CD4-positive, alpha-beta T cell treated with Interferon alpha-2 for 1 hour (primary cell): ENCODE data around the gene KRTAP4-16.
A peak's percentile ranks its signal among the peaks of the same experiment; 100 is the strongest.
"Not testable (repeated sequence)": the region's sequence is repeated elsewhere in the genome, so short reads cannot be mapped to it uniquely, and the experiment has no call there.

Experiments
- DNase-seq, 2 donors: peaks; one replicate each; pipeline ENCODE4 v3.0.0-alpha.2; 2020 to 2022

The KRTAP4-16 gene

DNA sequence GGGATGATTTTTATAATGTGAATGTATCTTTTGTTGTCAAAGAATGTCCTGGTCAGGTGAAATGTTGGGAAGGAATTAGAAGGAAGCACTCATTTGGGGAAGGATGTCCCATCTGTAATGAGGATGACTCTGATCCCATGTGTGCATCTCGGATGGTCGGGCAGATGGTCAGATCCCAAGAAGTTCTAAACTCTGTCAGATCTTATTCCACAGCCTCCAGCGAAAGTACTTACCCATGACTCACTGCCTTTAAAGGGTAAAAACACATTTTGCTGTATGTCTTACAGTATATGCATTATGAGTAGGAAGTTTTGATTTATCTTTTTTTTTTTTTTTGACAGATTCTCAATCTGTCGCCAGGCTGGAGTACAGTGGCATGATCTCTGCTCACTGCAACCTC is 16.7 kb upstream of the KRTAP4-16 start:
- DNase-seq = no peak

DNA sequence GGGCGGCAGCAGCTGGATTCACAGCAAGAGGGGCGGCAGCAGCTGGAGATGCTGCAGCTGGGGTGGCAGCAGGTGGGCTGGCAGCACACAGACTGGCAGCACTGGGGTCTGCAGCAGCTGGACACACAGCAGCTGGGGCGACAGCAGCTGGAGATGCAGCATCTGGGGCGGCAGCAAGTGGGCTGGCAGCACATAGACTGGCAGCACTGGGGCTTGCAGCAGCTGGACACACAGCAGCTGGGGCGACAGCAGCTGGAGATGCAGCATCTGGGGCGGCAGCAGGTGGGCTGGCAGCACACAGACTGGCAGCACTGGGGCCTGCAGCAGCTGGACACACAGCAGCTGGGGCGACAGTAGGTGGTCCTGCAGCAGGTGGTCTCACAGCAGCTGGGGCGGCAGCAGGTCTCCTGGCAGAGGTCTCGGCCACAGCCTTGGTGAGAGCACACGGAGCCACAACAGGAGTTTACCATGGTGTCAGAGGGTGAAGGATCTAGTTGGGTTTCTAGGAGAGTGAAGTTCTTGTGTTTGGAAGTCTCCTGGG is 15.9 kb upstream of the KRTAP4-16 start, which contains the start of gene KRTAP4-11:
KRTAP4-11 (minus strand) TSS at position 528 of the 541 bp plus-strand sequence; CDS start at position 470, 58 bp downstream.
- not testable (repeated sequence) for DNase-seq

DNA sequence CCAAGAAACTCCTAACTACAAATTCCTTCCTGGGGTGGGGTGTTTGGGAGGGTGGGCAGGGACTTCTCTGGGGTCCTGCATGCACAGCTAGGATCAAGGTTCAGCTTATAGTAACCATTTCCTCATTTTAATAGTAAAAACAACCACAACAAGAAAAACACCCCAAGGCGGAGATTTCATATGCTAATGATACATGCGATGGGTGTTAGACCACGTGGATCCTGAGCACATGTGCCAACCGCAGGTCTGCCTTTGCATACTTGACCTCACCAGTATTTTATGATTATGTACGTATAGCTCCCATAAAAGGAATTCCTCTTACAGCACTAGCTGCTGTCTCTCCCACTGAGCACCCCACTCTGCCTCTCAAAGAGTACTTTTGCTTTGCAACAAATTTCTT is 14.3 kb upstream of the KRTAP4-16 start:
- DNase-seq = peak in 1 of 2 donors; percentile 33

DNA sequence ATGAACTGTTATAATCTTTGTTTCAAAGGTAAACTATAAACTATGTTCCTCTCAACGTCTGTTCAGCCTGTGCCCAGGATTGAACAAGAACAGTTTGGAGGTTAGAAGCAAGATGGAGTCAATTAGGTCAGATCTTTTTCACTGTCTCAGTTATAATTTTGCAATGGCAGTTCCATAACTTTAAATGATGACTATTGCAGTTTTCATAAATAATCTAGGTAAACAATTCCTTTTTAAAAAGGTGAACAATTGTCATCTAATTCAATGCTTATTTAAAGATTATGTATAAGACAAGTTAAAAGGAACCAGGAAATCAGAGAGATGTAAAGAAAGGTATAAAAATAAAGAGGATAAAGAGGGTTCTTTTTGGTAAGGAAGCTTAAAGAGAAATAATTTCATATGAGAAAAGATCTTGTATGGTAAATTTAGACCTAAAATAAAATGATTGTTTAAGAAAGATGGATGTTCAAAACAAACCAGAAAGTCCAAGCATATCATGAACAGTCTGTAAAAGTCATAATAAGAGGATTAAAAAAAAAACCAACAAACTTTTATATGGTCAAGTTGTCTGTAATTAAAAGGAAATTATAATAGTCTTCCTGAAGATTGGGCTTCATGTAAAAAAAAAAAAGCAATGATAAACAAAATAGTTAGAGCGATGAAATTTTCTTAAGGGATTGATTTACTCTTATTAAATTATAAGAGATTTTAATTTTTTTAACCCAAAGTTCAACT is 9.3 kb upstream of the KRTAP4-16 start:
- DNase-seq = no peak

DNA sequence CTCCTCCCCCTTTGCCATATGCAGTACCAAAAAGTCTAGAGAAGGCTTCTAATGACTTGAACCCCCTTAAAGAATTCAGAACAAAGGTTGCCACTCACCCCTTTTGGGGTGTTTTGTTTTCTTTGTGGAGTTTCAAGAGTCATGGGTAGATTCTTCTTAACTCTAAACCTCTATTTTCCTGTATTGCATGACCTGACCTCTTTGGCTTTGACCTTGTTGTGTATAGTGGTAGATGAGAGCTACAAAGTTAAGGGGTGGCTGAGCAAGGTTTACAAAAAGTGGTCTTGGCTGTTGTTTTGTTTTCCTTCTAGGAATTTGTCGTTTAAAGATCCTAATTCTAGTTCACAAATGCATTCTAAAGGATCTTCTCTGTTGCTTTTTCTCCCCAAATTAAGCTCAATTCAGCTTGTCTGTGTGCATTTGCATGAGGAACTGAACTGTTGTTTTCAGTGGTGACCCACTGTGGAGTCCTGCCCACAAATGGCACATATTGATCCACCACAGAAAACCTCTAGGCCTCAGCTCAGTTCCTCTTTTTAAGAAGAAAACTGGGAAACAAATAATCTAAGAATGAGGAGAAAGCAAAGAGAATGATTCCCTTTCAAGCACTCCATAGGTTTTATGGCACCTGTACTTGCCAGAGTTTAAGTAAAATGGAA is 6.8 kb upstream of the KRTAP4-16 start:
- not testable (repeated sequence) for DNase-seq

DNA sequence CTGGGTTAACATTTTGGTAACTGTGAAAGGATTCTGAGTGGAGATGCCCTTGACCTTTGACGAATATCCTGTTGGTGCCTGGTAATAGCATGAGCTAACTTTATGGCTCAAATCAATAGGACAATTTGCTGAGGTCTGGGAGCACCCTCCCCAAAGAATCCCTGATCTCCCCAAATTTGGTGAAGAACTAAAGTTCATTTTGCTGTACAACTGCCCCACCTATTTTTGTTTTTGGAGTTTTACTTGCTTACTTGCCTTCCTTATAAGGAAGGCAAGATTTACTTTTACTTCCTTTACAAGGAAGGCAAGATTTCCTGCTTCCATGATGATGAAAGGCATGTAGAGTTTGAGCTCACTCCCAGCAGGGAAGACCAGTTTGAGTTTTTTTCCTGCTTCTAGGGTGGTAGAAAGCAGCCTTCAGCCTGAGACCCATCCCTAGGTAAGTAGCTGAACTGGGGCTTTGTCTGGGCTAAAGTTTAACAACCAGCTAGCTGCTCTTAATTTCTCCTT is 6.0 kb upstream of the KRTAP4-16 start:
- no peak for DNase-seq

DNA sequence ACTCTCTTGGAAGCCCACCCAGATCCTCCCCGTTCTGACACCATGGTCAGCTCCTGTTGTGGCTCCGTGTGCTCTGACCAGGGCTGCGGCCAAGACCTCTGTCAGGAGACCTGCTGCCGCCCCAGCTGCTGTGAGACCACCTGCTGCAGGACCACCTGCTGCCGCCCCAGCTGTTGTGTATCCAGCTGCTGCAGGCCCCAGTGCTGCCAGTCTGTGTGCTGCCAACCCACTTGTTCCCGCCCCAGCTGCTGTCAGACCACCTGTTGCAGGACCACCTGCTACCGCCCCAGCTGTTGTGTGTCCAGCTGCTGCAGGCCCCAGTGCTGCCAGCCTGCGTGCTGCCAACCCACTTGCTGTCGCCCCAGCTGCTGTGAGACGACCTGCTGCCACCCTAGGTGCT is 3.3 kb upstream of the KRTAP4-16 start, which contains the start of gene KRTAP4-9:
KRTAP4-9 (plus strand) TSS at position 43 of the 400 bp plus-strand sequence; CDS start at position 43, 0 bp downstream.
- not testable (repeated sequence) for DNase-seq

DNA sequence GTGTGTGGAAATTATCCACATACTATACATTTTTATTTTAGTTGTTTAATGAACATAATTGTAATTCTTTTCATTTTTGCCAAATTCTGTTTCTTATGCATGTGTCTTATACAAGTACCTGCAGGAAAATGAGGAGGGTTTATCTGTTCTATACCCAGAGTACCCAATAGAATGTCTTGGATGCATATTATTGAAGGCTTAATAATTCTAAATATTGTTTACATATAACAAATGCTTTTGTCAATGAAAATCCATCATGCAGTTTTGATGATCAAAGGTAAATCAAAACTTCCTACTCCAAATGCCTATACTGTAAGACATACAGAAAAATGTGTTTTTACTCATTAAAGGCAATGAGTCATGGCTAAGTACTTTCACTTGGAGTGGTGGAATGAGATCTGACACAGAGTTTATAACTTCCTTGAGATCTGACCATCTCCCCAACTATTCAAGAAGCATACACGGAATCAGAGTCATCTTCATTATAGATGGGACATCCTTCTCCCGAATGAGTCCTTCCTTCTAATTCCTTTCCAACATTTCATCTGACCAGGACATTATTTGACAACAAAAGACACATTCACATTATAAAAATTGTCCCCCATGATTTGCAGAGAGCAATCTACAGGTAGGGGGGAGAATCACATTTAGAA is 2.5 kb upstream of the KRTAP4-16 start:
- not testable (repeated sequence) for DNase-seq

DNA sequence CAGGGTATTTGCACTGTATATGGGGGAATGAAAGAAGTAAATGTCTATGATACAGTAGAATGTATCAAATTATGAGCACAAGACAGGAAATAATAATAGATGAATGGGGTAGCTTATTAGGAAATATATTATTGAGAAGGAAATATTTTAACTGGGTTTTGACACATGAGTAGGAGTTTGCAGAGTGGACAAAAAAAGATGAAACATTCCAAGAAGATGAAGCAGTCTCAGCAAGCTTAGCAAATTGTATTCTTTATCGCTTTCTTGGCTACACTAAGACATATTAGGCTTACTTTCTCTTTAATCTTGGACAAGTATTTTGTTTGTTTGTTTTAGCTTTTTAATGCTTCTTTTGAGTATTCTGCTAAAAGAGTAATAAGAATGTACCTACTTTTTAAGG is 1.9 kb upstream of the KRTAP4-16 start:
- no peak for DNase-seq

DNA sequence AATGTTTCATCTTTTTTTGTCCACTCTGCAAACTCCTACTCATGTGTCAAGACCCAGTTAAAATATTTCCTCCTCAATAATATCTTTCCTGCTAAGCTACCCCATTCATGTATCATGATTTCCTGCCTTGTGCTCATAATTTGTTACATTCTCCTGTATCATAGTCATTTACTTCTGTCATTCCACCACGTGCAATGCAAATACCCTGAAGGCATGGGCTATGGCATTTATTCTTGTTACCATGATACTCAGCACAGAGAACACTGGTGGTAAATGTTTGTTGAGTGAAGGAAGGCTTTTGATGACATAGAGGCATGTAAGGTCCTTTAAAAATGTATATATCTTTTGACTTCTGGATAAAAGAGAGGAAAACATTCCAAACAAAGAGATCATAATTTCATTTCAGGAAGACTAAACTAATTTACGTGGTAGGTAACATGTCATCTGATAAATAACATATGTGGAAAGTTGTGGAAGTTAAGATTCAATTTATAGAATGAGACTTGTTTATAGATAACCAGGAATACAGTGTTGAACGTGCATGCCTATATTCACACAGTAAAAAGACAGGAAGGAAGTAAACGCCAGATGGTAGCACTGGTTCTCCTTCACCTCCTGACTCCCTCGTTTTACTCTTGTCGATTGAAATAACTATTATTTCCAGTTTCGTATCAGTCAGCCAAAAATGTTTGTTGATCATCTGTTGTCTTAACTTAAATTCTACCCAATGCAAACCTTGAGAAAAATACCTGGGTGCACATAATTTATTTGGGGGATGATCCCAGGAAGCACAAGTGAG is 2.1 kb downstream of the KRTAP4-16 start:
- not testable (repeated sequence) for DNase-seq

DNA sequence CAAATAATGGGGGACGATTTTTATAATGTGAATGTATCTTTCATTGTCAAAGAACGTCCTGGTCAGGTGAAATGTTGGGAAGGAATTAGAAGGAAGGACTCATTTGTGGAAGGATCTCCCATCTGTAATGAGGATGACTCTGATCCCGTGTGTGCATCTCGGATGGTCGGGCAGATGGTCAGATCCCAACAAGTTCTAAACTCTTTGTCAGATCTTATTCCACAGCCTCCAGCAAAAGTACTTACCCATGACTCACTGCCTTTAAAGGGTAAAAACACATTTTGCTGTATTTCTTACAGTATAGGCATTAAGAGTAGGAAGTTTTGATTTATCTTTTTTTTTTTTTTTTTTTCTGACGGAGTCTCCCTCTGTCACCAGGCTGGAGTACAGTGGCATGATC is 3.5 kb downstream of the KRTAP4-16 start:
- no peak for DNase-seq

DNA sequence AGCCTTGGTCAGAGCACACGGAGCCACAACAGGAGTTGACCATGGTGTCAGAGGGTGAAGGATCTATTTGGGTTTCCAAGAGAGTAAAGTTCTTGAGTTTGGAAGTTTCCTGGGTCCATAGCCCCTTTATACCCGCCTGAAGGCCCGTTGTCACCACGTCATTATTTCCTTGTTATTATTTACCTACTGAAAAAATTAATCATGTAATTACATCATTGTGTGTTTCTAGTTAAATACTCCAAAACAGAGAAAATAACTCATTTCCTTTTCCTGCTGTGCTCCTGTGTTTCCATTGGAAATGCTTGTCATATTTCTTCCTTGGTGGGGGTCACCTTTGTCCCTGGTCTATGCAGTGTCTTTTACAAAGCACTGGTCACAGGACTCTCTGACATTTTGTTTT is 4.0 kb downstream of the KRTAP4-16 start, which contains the start of gene KRTAP4-8:
KRTAP4-8 (minus strand) TSS at position 101 of the 400 bp plus-strand sequence; CDS start at position 43, 58 bp downstream.
- DNase-seq = no peak

DNA sequence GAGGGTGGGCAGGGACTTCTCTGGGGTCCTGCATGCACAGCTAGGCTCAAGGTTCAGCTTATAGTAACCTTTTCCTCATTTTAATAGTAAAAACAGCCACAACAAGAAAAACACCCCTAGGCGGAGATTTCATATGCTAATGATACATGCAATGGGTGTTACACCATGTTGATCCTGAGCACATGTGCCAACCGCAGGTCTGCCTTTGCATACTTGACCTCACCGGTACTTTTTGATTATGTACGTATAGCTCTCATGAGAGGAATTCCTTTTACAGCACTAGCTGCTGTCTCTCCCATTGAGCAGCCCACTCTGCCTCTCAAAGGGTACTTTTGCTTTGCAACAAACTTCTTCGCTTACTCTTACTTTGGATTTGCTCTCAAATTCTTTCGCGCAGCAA is 6.0 kb downstream of the KRTAP4-16 start:
- DNase-seq = no peak

DNA sequence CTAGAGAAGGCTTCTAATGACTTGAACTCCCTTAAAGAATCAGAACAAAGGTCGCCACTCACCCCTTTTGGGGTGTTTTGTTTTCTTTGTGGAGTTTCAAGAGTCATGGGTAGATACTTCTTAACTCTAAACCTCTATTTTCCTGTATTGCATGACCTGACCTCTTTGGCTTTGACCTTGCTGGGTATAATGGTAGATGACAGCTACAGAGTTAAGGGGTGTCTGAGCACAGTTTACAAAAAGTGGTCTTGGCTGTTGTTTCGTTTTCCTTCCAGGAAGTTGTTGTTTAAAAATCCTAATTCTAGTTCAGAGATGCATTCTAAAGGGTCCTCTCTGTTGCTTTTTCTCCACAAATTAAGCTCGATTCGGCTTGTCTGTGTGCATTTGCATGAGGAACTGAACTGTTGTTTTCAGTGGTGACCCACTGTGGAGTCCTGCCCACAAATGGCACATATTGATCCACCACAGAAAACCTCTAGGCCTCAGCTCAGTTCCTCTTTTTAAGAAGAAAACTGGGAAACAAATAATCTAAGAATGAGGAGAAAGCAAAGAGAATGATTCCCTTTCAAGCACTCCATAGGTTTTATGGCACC is 13.2 kb downstream of the KRTAP4-16 start:
- DNase-seq = not testable (repeated sequence)

DNA sequence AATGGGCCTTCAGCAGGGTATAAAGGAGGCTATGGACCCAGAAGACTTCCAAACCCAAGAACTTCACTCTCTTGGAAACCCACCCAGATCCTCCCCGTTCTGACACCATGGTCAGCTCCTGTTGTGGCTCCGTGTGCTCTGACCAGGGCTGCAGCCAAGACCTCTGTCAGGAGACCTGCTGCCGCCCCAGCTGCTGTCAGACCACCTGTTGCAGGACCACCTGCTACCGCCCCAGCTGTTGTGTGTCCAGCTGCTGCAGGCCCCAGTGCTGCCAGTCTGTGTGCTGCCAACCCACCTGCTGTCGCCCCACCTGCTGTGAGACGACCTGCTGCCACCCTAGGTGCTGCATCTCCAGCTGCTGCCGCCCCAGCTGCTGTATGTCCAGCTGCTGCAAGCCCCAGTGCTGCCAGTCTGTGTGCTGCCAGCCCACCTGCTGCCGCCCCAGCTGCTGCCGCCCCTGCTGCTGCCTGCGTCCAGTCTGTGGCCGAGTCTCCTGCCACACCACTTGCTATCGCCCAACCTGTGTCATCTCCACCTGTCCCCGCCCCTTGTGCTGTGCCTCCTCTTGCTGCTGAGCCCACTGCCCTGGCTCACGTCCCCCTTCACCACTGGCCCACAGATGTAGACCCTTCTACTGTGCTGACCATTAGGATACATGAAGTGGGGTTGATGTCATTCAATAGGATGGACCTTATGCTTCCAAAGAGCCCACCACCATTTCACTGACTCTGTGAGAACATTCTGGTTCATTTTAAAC is 17.7 kb downstream of the KRTAP4-16 start, which contains the start of gene KRTAP4-7:
KRTAP4-7 (plus strand) TSS at position 51 of the 757 bp plus-strand sequence; CDS start at position 108, 57 bp downstream.
- DNase-seq = not testable (repeated sequence)

DNA sequence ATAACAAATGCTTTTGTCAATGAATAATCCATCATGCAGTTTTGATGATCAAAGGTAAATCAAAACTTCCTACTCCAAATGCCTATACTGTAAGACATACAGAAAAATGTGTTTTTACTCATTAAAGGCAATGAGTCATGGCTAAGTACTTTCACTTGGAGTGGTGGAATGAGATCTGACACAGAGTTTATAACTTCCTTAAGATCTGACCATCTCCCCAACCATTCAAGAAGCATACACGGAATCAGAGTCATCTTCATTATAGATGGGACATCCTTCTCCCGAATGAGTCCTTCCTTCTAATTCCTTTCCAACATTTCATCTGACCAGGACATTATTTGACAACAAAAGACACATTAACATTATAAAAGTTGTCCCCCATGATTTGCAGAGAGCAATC is 18.6 kb downstream of the KRTAP4-16 start:
- DNase-seq = not testable (repeated sequence)

DNA sequence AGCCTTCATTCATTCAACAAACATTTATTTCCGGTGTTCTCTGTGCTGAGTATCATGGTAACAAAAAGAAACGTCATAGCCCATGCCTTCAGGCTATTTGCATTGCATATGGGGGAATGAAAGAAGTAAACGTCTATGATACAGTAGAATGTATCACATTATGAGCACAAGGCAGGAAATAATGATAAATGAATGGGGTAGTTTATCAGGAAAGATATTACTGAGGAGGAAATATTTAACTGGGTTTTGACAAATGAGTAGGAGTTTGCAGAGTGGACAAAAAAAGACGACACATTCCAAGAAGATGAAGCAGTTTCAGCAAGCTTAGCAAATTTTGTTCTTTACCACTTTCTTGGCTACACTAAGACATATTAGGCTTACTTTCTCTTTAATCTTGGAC is 19.4 kb downstream of the KRTAP4-16 start:
- no peak for DNase-seq

DNA sequence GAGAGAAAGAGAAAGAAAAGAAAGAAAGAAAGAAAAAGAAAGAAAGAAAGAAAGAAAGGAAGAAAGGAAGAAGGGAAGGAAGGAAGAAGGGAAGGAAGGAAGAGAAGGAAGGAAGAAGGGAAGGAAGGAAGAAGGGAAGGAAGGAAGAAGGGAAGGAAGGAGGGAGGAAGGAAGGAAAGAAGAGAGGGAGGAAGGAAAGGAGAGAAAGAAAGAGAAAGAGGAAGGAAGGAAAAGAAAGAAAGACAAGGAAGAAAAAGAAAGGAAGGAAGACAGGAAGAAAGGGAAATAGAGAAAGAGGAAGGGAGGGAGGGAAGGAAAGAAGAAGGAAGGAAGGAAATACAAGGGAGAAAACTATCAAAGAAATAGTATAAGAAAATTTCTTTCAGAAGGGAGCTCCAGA is 25.2 kb downstream of the KRTAP4-16 start:
- DNase-seq = no peak

DNA sequence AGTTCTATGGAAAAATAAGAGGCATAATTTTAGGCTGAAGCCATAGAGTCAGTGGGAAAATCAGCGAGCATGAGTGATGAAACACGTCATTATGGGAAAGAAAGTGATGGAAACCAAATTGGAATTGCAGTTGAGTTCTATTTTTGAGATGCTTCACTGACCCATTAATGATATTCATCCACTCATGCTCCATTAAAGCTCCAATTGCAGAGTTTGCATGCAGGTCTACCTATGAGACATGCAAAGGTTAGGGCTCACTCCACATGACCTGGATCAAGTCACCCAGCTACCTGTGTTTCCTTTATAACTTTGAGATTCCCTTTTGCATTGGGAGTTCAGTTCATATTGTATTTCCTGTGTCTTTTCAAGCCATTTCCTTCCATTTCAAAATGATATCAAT is 28.3 kb downstream of the KRTAP4-16 start:
- no peak for DNase-seq

DNA sequence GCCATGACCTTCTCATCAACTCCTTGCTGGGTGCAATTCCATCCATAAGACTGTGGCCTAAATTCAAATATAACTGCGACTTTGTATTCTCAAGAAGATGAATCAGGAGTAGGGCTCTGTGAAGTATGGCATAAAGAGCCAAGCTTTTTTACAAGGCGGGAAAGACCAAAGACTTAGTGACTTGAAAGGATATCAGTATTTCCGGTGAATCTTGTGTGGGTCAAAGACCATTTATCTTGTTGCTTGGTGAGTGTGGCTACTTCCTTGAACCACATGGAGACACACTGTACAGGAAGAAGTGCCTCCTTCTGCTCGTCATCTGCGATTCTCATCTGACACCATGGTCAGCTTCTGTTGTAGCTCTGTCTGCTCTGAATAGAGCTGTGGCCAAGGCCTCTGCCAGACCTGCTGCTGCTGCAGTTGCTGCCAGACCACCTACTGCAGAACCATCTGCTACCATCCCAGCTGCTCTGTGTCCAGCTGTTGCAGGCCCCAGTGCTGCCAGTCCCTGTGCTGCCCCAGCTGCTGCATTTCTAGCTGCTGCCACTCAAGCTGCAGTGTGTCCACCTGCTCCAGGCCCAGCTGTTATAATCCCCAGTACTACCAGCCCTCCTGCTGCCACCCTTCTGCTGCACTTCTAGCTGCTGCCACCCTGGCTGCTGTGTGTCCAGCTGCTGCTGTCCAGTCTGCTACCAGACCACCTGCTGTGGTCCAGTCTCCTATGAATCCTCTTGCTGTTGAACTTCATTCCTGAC is 30.2 kb downstream of the KRTAP4-16 start:
- no peak for DNase-seq
